Calu3 (cell line): ENCODE measurements around the gene AK5. TPM values are rescaled to one million over a fixed set of nuclear protein-coding genes. Genes with fewer than 3 reads are reported as not detected.

ENCODE experiments used
- BruUV-seq: library from RNA; stranded (reverse); fragments of 400-500 nt; replicated peaks from 2 replicates; lab custom pipeline; 2021; lab: Mats Ljungman, UMichigan
- CTCF ChIA-PET: fragments of 300-600 bp; sonication (Branson Sonifier 250); formaldehyde crosslinking; loops from one replicate; lab custom pipeline; 2022; ENCODE audit warnings: antibody characterized with exemption; lab: Charles Lee
- DNase-seq: peaks from one replicate; pipeline ENCODE4 v3.0.0; 2022
- H3K27ac Mint-ChIP-seq: one replicate; pipeline ENCODE4 v1.8.0; 2022; ENCODE audit warnings: mixed read lengths; ENCODE audit not compliant: unreplicated experiment
- H3K27me3 Mint-ChIP-seq: one replicate; pipeline ENCODE4 v1.8.0; 2022; ENCODE audit warnings: mixed read lengths; ENCODE audit not compliant: unreplicated experiment
- H3K36me3 Mint-ChIP-seq: one replicate; pipeline ENCODE4 v1.8.0; 2022; ENCODE audit warnings: mild to moderate bottlenecking, moderate library complexity, mixed read lengths; ENCODE audit not compliant: insufficient read depth, unreplicated experiment
- H3K4me1 Mint-ChIP-seq: one replicate; pipeline ENCODE4 v1.8.0; 2022; ENCODE audit warnings: mild to moderate bottlenecking, low read depth, mixed read lengths; ENCODE audit not compliant: unreplicated experiment
- H3K4me3 Mint-ChIP-seq: one replicate; pipeline ENCODE4 v1.8.0; 2022; ENCODE audit warnings: mild to moderate bottlenecking, low read depth, moderate library complexity, mixed read lengths; ENCODE audit not compliant: unreplicated experiment
- H3K9me3 Mint-ChIP-seq: one replicate; pipeline ENCODE4 v1.8.0; 2022; ENCODE audit warnings: low read depth, mixed read lengths; ENCODE audit not compliant: unreplicated experiment
- intact Hi-C: fragments of 100-400 bp; cut with micrococcal nuclease; formaldehyde crosslinking; loops from one replicate; pipeline ENCODE4 v1.10.0; 2022; ENCODE audit not compliant: unreplicated experiment
- total RNA-seq: library from RNA; stranded (reverse); gene quantifications from 2 replicates; pipeline ENCODE4 v1.2.3, GENCODE V29; 2022
- TF ChIP-seq, protein P1 (sequence below): fragments of 200-600 bp; IDR thresholded peaks from one replicate; pipeline ENCODE4 v1.8.0; 2022; ENCODE audit warnings: antibody characterized with exemption; ENCODE audit not compliant: unreplicated experiment

AK5 gene
- total RNA-seq, 1 experiment from 2014 or later: not detected

DNA sequence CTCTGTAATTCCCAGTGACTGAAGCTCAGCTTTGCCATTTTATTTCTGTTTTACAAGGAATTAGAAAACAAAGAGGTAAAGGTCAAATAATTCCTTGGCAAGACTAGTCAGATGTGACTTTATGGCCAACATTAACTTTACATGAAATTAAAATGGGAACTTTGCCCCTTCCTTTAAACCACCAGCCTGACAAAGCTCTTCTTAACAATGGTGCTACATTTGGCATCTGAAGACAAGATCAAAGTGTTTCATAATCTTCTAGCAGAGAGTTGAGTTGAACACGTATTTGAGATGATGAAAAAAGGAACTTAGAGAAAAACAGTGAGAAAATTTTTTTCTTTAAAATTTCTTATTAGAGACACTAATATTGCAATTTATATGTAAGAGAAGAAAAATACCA is 193.8 kb downstream of the AK5 start:
- no peaks in the 10 kb centered on the region for H3K36me3 Mint-ChIP-seq
- H3K4me1 Mint-ChIP-seq: no peaks in the 10 kb centered on the region
- intact Hi-C loops: no loop called here
- H3K27ac Mint-ChIP-seq: no peak overlapping the region
- no peak overlapping the region for H3K4me3 Mint-ChIP-seq
- TF ChIP-seq, protein P1, sequence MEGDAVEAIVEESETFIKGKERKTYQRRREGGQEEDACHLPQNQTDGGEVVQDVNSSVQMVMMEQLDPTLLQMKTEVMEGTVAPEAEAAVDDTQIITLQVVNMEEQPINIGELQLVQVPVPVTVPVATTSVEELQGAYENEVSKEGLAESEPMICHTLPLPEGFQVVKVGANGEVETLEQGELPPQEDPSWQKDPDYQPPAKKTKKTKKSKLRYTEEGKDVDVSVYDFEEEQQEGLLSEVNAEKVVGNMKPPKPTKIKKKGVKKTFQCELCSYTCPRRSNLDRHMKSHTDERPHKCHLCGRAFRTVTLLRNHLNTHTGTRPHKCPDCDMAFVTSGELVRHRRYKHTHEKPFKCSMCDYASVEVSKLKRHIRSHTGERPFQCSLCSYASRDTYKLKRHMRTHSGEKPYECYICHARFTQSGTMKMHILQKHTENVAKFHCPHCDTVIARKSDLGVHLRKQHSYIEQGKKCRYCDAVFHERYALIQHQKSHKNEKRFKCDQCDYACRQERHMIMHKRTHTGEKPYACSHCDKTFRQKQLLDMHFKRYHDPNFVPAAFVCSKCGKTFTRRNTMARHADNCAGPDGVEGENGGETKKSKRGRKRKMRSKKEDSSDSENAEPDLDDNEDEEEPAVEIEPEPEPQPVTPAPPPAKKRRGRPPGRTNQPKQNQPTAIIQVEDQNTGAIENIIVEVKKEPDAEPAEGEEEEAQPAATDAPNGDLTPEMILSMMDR: no peak
- DNase-seq: no peak
- H3K27me3 Mint-ChIP-seq: peaks cover 14% of the 10 kb centered on the region
- BruUV-seq: no TSS peak
- CTCF ChIA-PET: interaction anchor here (0.6 kb wide), 1 partner anchor 1782 kb away, joined by 7 read pairs; no protein-coding TSS in a partner anchor
- H3K9me3 Mint-ChIP-seq: peaks cover 2% of the 10 kb centered on the region

DNA sequence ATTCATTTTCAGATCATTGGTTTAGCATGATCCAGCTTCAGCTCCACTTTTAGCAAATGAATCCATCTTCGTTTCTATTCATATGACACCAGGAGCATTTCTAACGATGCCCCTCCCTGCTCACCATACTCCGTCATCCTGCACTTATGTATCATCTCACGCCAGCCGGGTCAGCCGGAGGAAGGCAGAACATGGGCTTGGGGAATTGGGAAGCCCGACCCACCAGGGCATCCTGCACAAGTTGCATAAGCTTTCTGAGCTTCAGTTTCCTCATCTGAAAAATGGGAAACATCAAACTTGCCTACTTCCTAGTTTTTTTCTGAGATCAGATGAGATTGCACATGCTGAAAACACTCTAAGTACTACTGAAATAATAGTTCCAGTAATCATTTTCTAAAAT is 194.7 kb downstream of the AK5 start:
- peaks cover 14% of the 10 kb centered on the region for H3K27me3 Mint-ChIP-seq
- BruUV-seq: no TSS peak
- H3K4me3 Mint-ChIP-seq: no peak overlapping the region
- H3K36me3 Mint-ChIP-seq: no peaks in the 10 kb centered on the region
- no peaks in the 10 kb centered on the region for H3K4me1 Mint-ChIP-seq
- TF ChIP-seq, protein P1: no peak
- no peak overlapping the region for H3K27ac Mint-ChIP-seq
- DNase-seq: no peak
- peaks cover 2% of the 10 kb centered on the region for H3K9me3 Mint-ChIP-seq
- CTCF ChIA-PET: interaction anchor here (0.6 kb wide), 1 partner anchor 1781 kb away, joined by 7 read pairs; no protein-coding TSS in a partner anchor
- intact Hi-C loops: no loop called here

DNA sequence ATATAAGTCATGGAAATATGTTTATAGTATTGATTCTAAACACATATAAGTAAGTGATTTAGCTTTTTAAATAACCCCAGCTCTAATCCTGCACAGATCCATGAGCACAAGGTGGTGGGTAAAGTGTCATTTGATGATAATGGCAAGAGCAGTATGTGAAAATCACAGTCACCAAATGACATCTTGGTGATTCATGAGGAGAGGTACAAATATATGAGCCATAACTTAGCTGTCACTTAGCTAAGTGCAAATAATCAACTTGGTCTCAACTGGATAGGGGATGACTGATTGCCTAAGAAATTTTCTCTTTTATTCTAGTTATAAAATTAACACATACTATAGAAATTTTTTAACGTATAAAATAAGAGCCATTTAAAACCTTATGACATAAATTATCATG is 202.5 kb downstream of the AK5 start:
- Mint-ChIP-seq H3K36me3 (no peaks in the 10 kb centered on the region), H3K4me1 (no peaks in the 10 kb centered on the region), H3K27ac (no peak overlapping the region), H3K27me3 (no peaks in the 10 kb centered on the region), H3K9me3 (peaks cover 2% of the 10 kb centered on the region), H3K4me3 (no peak overlapping the region)
- CTCF ChIA-PET: no interaction called here
- no TSS peak for BruUV-seq
- no peak for DNase-seq
- intact Hi-C loops: no loop called here
- TF ChIP-seq, protein P1: no peak

DNA sequence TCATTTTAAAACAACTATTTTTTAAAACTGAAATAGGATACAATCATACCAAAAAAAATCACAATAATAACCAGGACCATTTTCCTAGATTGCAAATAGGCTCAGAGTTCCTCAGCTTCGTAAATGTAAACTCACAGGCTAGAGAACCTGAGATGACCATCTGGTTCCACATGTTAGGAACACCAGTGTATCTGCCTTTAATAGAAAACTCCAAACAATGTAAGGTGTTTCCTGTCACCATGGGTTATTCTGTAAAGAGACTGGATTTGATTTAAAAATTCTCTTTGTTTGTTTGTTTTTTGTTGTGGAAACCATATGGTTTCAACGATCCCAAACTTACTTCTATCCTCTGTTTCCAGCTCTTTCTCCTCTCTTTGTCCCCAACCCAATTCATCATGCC is 203.1 kb downstream of the AK5 start:
- CTCF ChIA-PET: no interaction called here
- BruUV-seq: no TSS peak
- no peaks in the 10 kb centered on the region for H3K4me1 Mint-ChIP-seq
- no peak for DNase-seq
- H3K27me3 Mint-ChIP-seq: no peaks in the 10 kb centered on the region
- H3K4me3 Mint-ChIP-seq: no peak overlapping the region
- intact Hi-C loops: no loop called here
- no peak overlapping the region for H3K27ac Mint-ChIP-seq
- TF ChIP-seq, protein P1: no peak
- H3K36me3 Mint-ChIP-seq: no peaks in the 10 kb centered on the region
- no peaks in the 10 kb centered on the region for H3K9me3 Mint-ChIP-seq
